GM10847 (cell line): ENCODE results near the gene NECAB2.

ENCODE experiments used
- POLR2A ChIP-seq: IDR thresholded peaks from 2 replicates; pipeline ENCODE4 v1.6.1; 2011; ENCODE audit not compliant: insufficient read length; ENCODE audit errors: extremely low read depth

Gene NECAB2

GRCh38 chr16:84048270-84048669, 80.2 kb downstream of the NECAB2 start:
- no peak for TF ChIP-seq POLR2A

- no peak for TF ChIP-seq POLR2A
Measured at GRCh38 chr16:84048871-84049270, 80.8 kb downstream of the NECAB2 start.

- TF ChIP-seq POLR2A, result no peak
Measured at GRCh38 chr16:84049403-84050060, 81.5 kb downstream of the NECAB2 start.

GRCh38 chr16:84050316-84050715, 82.3 kb downstream of the NECAB2 start:
- TF ChIP-seq POLR2A, result no peak

GRCh38 chr16:84052071-84052622, 84.1 kb downstream of the NECAB2 start:
- no peak for TF ChIP-seq POLR2A
